Heart right ventricle (tissue), 16 donors: ENCODE measurements around the gene ZNF662. TPM values are rescaled to one million over a fixed set of nuclear protein-coding genes. Genes with fewer than 3 reads are reported as not detected.

Experiments used
- ATAC-seq, 8 donors: fragments of 200-7000 bp; cut with Tn5 transposase; one replicate each; pipeline ENCODE4 v1.9.1; 2020; ENCODE audit warnings: mild to moderate bottlenecking in 8 of 8, moderate library complexity in 8 of 8, moderate number of reproducible peaks in 1 of 8
- DNase-seq, 2 donors: peaks; one replicate each; pipeline ENCODE4 v3.0.0-alpha.2; 2020
- H3K27ac ChIP-seq, 10 donors: fragments of 200-600 bp; sonication (generic) in 2 of 10; one replicate each; pipeline versions ENCODE4 v1.5.0 to v1.8.0; 2020 to 2022; ENCODE audit warnings: mild to moderate bottlenecking in 3 of 10
- H3K27me3 ChIP-seq, 7 donors: fragments of 200-600 bp; one replicate each; pipeline ENCODE4 v1.8.0; 2021 to 2022; ENCODE audit warnings: mild to moderate bottlenecking in 2 of 7
- H3K36me3 ChIP-seq, 9 donors: fragments of 200-600 bp; sonication (generic) in 1 of 9; one replicate each; pipeline versions ENCODE4 v1.5.0 to v1.8.0; 2020 to 2022; ENCODE audit warnings: mild to moderate bottlenecking in 2 of 9
- H3K4me1 ChIP-seq, 9 donors: fragments of 200-600 bp; sonication (generic) in 1 of 9; one replicate each; pipeline versions ENCODE4 v1.5.0 to v1.8.0; 2020 to 2022; ENCODE audit warnings: mild to moderate bottlenecking in 4 of 9
- H3K4me3 ChIP-seq, 10 donors: fragments of 200-600 bp; sonication (generic) in 2 of 10; one replicate each; pipeline versions ENCODE4 v1.5.0 to v1.8.0; 2020 to 2022; ENCODE audit warnings: mild to moderate bottlenecking in 7 of 10, moderate library complexity in 2 of 10
- H3K9me3 ChIP-seq, 11 donors: fragments of 200-600 bp in 10 of 11; sonication (generic) in 2 of 11; one replicate each; pipeline versions ENCODE4 v1.5.0 to v1.8.0; 2013 to 2022; ENCODE audit warnings: mild to moderate bottlenecking in 2 of 11, control low read depth in 1 of 11, moderate library complexity in 1 of 11
- WGBS, 2 donors: extraction: QIAGEN DNeasy Blood & Tissue Kit; methylation state at CpG; one replicate each; pipeline ENCODE4 v1.1.7; 2013; ENCODE audit warnings: inconsistent platforms in 1 of 2; 5-methylcytosine and 5-hydroxymethylcytosine counted together
- intact Hi-C, 10 donors: fragments of 100-400 bp; cut with DNase I; formaldehyde crosslinking; loops; one replicate each; pipeline versions ENCODE4 v1.11.1 to v1.14.2; 2022
- polyA plus RNA-seq, 2 donors: library from polyadenylated mRNA; stranded (reverse); fragments of 200-250 nt; gene quantifications; one replicate each; pipeline ENCODE4 v1.2.3, GENCODE V29; 2013
- total RNA-seq, 10 donors: library from RNA; stranded (reverse); fragmentation: NEBNext Ultra II Directional in 3 of 10; extraction: Animal tissue kit (Norgen Biotek cat#: 25700) in 3 of 10; gene quantifications; one replicate each; pipeline versions ENCODE4 v1.2.1 to v1.2.4, GENCODE V29; 2021 to 2023
- TF ChIP-seq, protein P1 (sequence below), 9 donors: fragments of 200-600 bp; sonication (generic) in 2 of 9; IDR thresholded peaks; one replicate each; pipeline versions ENCODE4 v1.5.0 to v1.8.0; 2021 to 2022; ENCODE audit warnings: antibody characterized with exemption in 9 of 9, mild to moderate bottlenecking in 5 of 9, moderate library complexity in 1 of 9
- donor health status: Arrhythmogenic right ventricular cardiomyopathy.
- donor health status: ischemic (EF 13 %, LVEDD 7.1; RV severe dilation, severe dysfunction).
- donor health status: healthy with polysubstance abuse.
- donor health status: DM: no; HTN: yes; CAD: no.
- donor health status: DM: no; HTN: no; CAD: no.
- donor health status: ischemic (EF 25% LVEDD 6.9; RV normal size, moderate dysfunction).
- donor health status: ischemic (EF 25% LVEDD 5.7; RV mildly dilated, moderate dysfunction).
- donor health status: healthy.
- donor health status: DM: yes; HTN: yes; CAD: no.
- donor health status: Ischemic cardiomyopathy.
- donor health status: ischemic (EF 35%, LVEDD 5.7; RV mildly dilated, moderate dysfunction).
- donor health status: nonischemic (EF 11% LVEDD 7.7; RV severe dilation, severe dysfunction).
- donor health status: DM: yes; HTN: yes; CAD: no.
- donor health status: PGD.
- donor health status: ischemic (EF 29% LVEDD 5.4; RV normal size, mild dysfunction).
- donor health status: nonischemic (EF 23%, LVEDD 6.1; RV moderate dilation, normal function).

ZNF662 gene
- total and polyA plus RNA-seq, 12 donors = 0.91 to 6.9 (median 5.2) TPM

GRCh38 chr3:42904076-42904475, 1.9 kb upstream of the ZNF662 start:
- H3K4me1 ChIP-seq = peaks cover 0 to 22% (median 18%) of the 10 kb centered on the region in 9 donors
- peaks cover 0 to 14% (median 0%) of the 10 kb centered on the region in 9 donors for H3K36me3 ChIP-seq
- H3K27me3 ChIP-seq = peaks cover 0 to 22% (median 0%) of the 10 kb centered on the region in 7 donors
- no peak for ATAC-seq
- DNase-seq = no peak
- H3K4me3 ChIP-seq = no peak overlapping the region
- TF ChIP-seq, protein P1, sequence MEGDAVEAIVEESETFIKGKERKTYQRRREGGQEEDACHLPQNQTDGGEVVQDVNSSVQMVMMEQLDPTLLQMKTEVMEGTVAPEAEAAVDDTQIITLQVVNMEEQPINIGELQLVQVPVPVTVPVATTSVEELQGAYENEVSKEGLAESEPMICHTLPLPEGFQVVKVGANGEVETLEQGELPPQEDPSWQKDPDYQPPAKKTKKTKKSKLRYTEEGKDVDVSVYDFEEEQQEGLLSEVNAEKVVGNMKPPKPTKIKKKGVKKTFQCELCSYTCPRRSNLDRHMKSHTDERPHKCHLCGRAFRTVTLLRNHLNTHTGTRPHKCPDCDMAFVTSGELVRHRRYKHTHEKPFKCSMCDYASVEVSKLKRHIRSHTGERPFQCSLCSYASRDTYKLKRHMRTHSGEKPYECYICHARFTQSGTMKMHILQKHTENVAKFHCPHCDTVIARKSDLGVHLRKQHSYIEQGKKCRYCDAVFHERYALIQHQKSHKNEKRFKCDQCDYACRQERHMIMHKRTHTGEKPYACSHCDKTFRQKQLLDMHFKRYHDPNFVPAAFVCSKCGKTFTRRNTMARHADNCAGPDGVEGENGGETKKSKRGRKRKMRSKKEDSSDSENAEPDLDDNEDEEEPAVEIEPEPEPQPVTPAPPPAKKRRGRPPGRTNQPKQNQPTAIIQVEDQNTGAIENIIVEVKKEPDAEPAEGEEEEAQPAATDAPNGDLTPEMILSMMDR (IDR thresholded peaks at IDR 0.05) = no peak
- intact Hi-C loops = no loop called here
- no peak overlapping the region for H3K27ac ChIP-seq
- whole genome bisulfite sequencing, 2 donors = 82 to 88% methylated on average over 1 of the region's 1 CpG
- H3K9me3 ChIP-seq = peaks cover 0 to 3% (median 0%) of the 10 kb centered on the region in 11 donors

GRCh38 chr3:42905740-42906069, 237 bp upstream of the ZNF662 start:
- TF ChIP-seq, protein P1 (IDR thresholded peaks at IDR 0.05) = no peak
- peak overlapping the region in 9 of 10 donors; percentile 53 to 77 (median 71) for H3K27ac ChIP-seq
- peak overlapping the region; percentile 52 to 85 (median 71) for H3K4me3 ChIP-seq
- H3K4me1 ChIP-seq = peaks cover 0 to 22% (median 18%) of the 10 kb centered on the region in 9 donors
- 12 to 15% methylated on average over 12 of the region's 12 CpGs for WGBS, 2 donors
- H3K9me3 ChIP-seq = peaks cover 0 to 10% (median 0%) of the 10 kb centered on the region in 11 donors
- peaks cover 0 to 22% (median 0%) of the 10 kb centered on the region in 7 donors for H3K27me3 ChIP-seq
- ATAC-seq (no peak), DNase-seq (no peak)
- intact Hi-C loops = no loop called here
- peaks cover 0 to 29% (median 7%) of the 10 kb centered on the region in 9 donors for H3K36me3 ChIP-seq

DNA sequence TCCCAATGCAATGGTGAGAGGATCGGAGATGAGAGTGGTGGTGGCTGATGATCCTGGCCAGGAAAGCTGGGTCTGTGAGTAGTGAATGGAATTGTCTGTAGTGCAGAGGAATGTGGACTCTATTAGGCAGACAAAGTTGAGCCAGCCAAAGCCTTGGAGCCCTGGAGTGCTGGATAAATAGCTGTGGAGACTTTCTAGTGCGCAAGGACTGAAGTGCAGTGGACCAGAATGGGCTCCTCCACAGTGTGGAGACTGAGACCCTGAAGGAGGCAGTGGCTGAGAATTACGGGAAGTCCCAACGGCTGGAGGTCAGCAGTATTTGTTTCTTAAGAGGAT, 874 bp downstream of the ZNF662 start:
- peak overlapping the region; percentile 52 to 85 (median 71) for H3K4me3 ChIP-seq
- peaks cover 0 to 22% (median 0%) of the 10 kb centered on the region in 7 donors for H3K27me3 ChIP-seq
- peaks cover 0 to 21% (median 1%) of the 10 kb centered on the region in 11 donors for H3K9me3 ChIP-seq
- DNase-seq (no peak), ATAC-seq (peak in 6 of 8 donors; percentile 6 to 34 (median 30))
- peaks cover 0 to 22% (median 18%) of the 10 kb centered on the region in 9 donors for H3K4me1 ChIP-seq
- TF ChIP-seq, protein P1 (IDR thresholded peaks at IDR 0.05) = no peak
- intact Hi-C loops = no loop called here
- WGBS, 2 donors = 67 to 75% methylated on average over 4 of the region's 4 CpGs
- H3K27ac ChIP-seq = peak overlapping the region in 6 of 10 donors; percentile 54 to 77 (median 72)
- peaks cover 0 to 40% (median 18%) of the 10 kb centered on the region in 9 donors for H3K36me3 ChIP-seq

DNA sequence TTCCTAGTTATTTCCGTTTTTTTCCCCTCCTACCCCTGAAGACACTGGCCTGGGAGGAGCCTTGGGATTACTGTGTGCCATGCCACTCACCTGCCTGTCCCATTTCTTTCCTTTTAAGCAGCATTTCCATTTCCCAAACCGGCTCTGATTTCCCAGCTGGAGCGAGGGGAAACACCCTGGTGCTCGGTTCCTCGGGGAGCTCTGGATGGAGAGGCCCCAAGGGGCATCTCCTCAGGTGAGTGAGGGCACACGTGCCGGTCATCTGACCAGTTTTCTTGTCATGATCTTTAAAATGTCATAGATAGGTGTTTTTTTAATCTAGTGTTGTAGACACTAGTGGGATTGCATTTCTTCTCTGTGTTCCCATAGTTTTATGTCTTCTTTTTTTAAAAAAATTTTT, 2.7 kb downstream of the ZNF662 start:
- ATAC-seq (no peak), DNase-seq (no peak)
- intact Hi-C loops = no loop called here
- H3K27ac ChIP-seq = no peak overlapping the region
- H3K4me3 ChIP-seq = no peak overlapping the region
- 89 to 95% methylated on average over 7 of the region's 7 CpGs for WGBS, 2 donors
- H3K36me3 ChIP-seq = peaks cover 0 to 51% (median 30%) of the 10 kb centered on the region in 9 donors
- peaks cover 0 to 33% (median 11%) of the 10 kb centered on the region in 11 donors for H3K9me3 ChIP-seq
- peaks cover 0 to 22% (median 18%) of the 10 kb centered on the region in 9 donors for H3K4me1 ChIP-seq
- H3K27me3 ChIP-seq = peaks cover 0 to 22% (median 0%) of the 10 kb centered on the region in 7 donors
- TF ChIP-seq, protein P1 (IDR thresholded peaks at IDR 0.05) = no peak
